GM21786 (cell line): ENCODE measurements around the gene VPS33A.
"Not testable (repeated sequence)": the region's sequence is repeated elsewhere in the genome, so short reads cannot be mapped to it uniquely, and the experiment has no call there.

Source experiments
- ATAC-seq: cut with Tn5 transposase; IDR thresholded peaks from one replicate; pipeline ENCODE4 v1.9.1; 2021; ENCODE audit not compliant: unreplicated experiment

Gene VPS33A

DNA sequence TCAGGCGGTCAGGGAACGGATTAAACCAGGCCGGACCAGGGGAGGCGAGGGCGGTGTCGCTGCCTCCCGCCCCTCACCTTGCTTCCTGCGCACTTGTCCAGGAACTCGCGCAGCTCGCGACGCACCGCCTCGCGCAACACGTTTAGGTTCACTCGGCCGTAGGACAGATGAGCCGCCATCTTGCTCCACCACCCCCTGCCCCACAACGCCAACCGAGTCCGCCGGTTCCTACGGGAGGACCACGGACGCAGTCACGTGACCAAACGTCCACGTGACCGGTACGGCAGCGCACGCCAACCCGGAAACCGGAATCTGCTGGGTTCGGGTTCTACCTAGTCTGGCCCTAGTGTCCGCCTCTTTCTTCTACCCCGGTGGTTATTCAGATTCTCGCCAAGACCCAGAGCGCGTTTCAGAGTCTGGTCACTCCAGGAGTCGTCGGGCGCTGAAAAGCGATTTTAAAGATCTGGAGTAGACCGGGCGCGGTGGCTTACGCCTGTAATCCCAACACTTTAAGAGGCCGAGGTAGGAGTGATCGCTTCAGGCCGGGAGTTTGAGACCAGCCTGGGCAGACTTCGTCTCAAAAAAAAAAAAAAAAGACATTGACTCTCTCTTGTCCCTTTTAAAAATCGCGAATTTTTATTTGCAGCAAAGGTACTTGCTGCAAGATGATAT lies at the start of gene VPS33A:
TSS of gene VPS33A (minus strand) at position 265 of the 672 bp plus-strand sequence. CDS start at position 179, 86 bp downstream.
- peak; percentile 85 for ATAC-seq

DNA sequence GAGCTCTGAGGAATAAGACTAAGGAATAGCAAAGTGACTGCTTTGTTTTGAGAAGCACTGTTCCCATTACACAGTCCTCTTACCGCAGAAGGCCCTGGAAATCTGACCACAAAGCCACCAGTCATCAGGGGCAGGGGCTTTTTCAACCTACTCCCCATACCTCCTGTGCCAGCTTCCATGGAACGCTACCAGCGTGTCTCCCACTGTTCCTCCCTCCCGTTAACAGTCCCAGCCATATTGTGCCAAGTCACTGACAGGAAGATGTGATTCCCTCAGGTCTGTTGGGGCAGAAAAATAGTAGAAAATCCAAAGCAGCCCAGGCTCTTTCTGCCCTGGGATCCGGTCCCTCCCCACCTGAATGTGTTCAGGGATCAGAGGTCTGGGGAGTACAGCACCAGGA lies 46.6 kb upstream of the VPS33A start:
- ATAC-seq: no peak

DNA sequence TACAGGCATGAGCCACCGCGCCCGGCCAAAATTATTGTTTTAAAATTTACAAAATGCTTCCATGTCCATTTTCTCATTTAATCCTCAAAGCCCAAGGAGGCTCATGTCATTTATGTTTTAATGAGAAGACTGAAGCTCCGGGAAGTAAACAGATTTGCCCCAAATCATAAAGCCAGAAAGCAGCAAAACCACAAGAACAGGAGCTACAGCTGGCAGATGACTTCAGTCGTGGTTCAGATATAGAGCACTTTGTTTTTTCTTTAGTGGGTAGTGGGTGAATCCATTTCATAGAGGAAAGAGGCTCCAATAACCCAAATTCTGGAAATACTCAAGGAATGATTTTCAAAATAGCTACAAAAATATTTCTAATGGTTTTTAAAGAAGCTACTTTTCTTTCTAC lies 45.4 kb upstream of the VPS33A start:
- ATAC-seq: no peak

DNA sequence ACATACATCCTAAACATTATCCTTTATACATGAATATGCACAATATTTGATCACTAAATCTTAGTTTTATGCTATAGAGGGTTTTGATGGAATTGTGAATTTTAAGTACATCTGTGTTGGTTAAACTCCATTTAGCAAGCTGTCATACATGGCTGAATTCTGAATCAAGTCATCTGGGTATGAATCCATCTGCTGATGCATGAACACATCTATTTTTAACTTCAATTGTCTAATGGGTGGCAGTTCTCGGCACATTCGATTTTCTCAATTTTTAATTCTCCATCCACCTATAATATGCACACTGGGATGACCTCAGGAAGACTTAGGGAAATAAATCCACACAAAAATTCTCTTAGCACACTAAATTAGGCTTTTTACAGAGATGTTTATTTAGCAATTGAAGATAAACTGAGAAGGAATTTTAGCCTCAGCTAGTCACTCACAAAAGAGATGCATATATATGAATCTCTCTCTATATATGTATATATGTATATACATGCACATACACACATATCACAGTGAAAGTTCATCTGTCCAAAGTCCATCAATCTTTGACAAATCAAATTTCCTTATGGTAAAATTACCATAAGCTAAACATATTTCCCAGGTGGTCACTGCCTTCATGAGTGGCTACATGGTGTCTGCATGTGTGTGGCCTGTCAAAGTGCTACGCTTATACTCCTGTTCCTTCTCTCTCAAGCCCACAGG lies 44.5 kb upstream of the VPS33A start:
- ATAC-seq: no peak

DNA sequence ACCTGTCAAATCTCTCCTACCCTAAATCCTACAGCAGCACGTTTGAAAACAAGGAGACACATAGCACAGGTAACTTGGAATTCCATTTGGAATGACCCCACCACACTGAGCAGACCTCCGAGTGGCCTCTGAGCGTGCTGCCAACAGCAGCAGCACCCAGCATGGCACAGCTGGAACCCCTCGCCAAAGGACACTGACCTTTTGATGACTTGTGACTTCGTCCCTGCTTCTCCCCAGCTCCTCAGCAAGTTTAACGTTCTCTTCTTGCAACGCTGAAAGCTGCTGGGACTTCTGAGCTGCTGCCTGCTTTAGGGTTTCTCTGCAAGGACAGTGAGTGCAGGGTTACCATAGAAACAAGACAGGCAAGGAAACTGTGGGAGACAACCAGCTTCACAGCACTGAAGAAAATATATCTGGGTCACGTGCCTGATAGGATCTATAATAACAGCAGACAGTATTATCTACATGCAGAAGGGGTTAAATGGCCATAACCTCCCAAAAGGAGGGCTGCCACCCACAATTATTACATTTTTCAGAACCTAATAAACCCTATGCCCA lies 43.3 kb upstream of the VPS33A start:
- ATAC-seq: no peak

DNA sequence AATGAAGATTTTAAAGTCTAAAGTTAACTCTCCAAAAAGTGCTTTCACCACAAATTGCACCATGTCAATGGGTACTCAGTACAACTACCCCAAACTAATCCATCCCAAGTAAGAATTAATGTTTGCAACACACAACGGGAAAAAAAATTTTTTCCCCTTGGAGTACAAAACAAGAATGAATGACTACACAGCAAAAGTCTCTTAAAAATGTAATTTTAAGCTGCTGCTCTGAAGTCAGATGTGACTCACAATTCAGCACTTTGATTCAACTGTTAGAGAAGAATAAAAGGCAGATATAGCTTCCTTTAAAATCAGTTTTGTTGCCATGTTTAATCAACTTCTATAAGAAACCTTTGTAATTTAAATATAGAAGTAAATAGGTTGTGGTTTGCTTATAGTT lies 42.5 kb upstream of the VPS33A start:
- no peak for ATAC-seq

DNA sequence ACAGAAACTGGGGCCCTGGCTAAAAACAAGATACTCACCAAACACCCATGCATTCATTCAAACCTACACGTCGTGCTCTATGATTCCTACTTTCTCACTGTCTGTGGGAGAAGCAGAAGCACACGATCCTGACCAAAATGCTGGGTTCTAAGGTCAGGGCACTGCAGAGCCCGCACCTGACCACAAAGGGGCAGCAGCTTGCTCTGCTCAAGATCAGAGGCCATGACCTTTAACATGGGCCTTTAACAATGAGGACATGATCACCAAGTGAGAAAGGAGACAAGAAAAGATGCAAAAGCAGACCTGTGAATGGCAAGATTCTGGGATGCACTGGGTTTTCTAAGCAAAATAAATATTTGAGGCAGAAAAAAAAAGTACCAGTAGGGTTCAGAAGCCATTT lies 40.1 kb upstream of the VPS33A start:
- ATAC-seq: no peak

DNA sequence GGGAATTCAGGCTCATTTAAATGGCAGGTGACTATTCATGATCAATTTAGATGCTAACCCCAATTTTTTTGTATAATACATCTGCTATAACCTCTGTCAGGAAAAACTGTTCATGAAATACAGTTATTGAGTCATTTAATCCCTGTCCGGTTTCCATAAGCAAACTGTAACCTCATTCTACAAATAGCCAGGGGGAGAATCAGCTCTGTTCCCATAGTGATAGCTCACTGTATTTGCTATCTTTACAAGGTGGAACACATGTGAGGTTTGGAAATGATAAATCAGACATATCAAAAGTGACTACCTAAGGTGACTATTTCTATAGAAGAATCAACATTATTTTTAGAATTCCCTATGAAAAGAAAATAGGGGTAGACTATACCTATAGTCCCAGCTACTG lies 38.6 kb upstream of the VPS33A start:
- no peak for ATAC-seq

DNA sequence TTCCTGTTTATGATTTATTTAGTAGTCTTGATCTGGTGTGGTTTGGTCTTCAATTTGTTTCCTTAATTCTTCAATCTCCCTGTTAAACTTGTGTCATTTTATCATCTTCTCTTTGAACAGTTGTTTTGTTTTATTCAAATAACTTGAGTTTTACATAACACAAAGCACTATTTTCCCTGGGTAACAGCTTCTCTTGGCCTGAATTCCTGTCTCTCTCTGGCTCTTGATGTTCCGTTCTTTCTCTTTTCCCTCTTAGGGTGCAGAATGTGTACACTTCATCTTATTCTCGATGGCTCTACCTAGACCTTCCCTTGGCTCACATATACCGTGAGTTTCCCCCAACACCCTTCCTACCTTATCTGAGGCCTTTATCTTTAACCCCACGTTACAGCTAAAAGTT lies 36.8 kb upstream of the VPS33A start:
- no peak for ATAC-seq

DNA sequence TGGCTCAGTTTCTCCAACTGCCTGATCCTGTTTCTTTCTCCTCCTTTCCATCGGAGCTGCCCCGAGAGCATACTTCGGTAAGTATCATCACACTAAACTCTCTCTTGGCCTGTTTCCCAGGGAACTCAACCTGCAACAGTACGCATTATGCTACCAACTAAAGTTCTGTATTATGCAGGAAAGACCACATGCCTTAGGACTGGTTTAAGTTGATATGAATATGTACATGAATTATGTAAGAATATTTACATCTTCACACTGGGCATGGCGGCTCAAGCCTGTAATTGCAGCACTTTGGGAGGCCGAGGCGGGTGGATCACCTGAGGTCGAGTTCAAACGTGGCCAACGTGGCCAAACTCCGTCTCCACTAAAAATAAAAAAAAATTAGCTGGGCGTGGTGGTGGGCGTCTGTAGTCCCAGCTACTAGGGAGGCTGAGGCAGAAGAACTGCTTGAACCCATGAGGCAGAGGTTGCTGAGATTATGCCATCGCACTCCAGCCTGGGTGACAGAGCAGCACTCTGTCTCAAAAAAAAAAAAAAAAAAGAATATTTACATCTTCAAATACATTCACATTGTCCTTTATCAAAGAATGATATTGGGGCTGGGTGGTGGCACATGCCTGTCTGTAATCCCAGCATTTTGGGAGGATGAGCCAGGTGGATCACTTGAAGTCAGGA lies 31.9 kb upstream of the VPS33A start:
- no peak for ATAC-seq

DNA sequence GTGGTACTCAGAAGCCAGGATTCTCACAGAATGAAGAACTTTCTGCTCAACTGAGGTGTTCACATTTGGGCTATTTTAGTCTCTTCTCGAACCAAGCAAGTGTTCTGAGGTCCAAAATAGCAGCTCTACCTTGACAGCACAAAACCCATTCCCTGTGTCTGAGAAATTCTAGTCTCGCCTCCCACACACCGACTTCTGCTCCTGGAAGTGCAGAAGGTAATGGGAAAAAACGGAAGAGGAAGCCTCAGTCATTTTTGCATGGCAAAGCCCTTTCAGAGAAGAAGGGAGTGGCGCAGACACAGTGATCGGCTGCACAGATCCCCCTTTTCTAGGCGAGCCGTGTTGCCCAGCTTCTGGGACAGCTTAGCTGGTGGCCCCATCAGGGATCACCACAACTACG lies 31.2 kb upstream of the VPS33A start:
- no peak for ATAC-seq

DNA sequence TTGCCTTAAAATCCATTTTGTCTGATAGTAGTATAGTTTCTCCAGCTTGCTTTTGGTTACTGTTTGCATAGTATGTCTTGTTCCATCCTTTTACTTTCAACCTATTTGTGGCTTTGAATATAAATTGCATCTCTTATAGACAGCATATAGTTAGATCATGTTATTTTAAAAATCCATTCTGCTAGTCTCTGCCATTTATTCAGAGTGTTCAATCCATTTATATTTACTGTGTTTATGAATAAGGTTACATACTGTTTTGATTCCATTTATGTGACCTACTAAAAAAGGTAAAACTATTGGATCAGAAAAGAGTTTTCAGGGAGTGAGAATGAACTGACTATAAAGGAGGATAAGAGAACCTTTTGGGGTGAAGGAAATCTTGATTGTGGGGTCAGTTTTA lies 29.6 kb upstream of the VPS33A start:
- ATAC-seq: no peak

DNA sequence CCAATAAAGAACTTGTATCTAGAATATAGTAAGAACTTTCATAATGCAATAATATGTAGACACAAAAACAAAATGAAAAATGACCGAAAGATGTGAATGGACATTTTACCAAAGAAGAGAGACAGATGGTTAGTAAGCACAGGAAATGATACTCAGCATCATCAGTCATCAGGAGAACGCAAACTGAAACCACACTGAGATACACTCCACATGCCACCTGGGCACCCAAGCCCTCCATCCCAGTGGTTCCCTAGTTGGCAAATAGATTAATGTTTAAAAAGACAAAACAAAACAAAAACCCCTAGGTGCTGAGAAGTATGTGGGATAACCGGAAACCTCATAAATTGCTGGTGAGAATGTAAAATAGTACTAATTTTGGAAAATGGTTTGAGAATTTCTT lies 26.8 kb upstream of the VPS33A start:
- ATAC-seq: peak; percentile 53

DNA sequence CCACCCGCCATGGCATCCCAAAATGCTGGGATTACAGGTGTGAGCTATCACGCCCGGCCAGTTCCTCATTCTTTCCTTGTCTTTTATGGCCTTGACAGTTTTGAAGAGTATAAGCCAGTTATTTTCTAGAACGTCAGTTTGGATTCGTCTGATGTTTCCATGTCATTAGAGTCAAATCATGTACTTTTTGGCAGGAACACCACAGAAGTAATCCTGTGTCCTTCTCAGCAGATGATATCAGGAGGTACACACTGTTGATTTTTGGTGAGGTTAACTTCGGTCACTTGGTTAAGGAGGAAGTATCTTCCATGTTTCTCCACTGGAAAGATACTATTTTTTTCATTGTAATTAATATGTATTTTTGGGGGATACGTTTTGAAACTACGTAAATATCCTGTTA lies 25.1 kb upstream of the VPS33A start:
- ATAC-seq: no peak

DNA sequence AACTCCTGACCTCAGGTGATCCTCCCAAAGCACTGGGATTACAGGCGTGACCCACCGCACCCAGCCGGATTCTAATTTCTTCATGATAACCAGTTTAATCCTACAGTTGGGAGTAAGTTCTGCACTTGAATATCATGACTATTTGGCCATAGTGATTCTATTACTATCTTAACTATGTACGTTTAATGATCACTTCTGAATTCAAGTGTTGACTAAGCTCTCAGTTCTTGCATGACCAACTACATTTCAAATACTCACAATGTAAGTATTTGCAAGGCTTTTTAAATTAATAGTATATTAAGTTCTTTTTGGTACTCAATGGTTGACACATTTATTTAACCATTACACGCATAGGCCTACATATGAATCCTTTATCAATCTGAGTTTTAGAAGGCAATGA lies 17.4 kb upstream of the VPS33A start:
- no peak for ATAC-seq

DNA sequence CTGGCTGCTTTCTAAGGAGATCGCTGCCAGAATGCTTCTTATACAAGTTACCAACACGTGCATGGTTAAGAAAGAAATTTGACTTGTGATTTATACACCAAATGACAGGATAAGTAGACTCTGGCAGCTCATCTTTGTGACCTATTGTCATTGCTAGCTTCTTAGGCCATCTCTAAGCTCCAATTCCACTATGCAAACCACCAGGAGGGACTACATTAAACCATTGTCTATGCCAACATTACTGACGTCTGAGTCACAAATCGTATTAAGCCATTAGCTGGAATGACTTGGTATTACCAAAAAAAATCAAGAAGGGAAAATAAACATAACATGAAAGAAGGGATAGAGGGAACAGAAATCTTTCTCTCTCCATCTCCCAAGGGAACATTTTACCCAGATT lies 15.8 kb upstream of the VPS33A start:
- ATAC-seq: no peak

DNA sequence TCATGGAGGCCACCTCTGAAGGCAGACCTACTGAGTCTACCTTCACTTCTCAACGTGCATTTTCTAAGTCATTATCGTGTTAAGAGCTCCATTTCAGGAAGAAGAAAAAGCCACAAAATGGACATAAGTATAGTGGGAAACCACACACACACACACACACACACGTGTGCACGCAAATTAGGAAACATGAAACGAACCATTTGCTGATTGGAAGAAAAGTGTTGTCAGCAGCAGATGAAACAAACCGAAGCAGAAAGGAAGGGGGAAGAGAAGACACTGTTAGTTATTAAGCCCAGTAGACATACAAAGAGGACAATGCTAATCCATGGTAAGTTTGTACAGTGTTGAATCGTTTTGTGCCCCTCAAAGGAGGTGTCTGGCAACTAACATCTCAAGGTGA lies 9.9 kb upstream of the VPS33A start:
- ATAC-seq: no peak

DNA sequence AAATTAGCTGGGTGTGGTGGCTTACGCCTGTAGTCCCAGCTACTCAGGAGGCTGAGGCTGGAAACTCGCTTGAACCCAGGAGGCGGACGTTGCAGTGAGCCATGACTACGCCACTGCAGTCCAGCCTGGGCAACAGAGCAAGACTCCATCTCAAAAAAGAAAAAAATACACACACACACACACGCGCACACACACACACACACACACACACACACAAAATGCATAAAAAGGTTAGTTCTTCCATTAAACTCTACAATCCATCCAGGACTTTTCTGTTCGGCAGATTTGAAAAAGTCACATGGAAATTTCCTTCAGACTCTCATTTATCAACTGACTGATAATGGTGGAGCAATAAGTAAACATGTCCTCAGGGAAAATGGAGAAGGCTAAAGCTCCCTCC lies 9.2 kb upstream of the VPS33A start:
- ATAC-seq: no peak

DNA sequence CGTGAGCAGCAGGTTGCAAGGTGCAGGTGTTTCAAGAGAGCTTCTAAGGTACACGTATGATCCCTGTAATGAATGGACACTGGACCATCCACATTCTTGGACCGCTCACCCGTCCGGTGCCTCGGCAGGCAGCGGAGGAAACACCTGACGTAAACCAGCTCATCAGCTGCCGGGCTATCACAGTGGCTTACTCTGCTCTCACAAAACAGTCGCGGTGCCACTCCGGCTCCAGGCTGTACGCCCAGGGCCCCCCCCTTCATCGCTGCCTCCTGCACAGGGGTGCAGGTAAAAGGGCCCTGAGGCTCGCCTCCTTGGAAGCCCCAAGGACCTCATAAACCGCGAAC lies 436 bp downstream of the VPS33A start:
- peak; percentile 24 for ATAC-seq

DNA sequence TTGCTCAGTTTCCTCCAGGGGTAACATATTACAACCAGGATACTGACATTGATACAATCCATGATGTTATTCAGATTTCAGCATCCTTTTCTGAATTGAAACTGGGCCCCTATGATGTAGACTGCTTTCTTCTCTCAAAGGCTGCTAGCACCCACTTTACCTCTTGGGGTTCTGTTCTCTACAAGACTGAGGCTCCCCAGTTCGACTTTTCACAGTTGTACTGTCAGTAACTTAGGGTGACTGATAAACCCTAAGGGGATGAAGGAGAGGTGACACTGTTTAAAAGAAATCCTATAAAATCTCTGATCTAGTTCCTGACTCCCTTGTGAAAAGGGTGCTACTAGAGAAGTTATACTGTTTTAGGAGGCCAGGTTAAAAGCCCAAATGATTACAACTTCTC lies 818 bp downstream of the VPS33A start:
- ATAC-seq: no peak

DNA sequence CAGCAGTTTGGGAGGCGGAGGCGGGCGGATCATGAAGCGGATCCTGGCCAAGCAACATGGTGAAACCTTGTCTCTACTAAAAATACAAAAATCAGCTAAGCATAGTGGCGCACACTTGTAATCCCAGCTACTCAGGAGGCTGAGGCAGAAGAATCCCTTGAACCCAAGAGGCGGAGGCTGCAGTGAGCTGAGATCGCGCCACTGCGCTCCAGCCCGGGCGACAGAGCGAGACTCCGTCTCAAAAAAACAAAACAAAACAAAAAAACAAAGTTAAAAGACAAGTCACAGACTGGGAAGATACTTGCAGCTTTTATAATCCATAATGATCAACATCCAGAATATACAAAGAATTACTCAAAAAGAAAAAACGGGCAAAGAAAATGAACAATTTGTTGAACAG lies 5.6 kb downstream of the VPS33A start:
- not testable (repeated sequence) for ATAC-seq

DNA sequence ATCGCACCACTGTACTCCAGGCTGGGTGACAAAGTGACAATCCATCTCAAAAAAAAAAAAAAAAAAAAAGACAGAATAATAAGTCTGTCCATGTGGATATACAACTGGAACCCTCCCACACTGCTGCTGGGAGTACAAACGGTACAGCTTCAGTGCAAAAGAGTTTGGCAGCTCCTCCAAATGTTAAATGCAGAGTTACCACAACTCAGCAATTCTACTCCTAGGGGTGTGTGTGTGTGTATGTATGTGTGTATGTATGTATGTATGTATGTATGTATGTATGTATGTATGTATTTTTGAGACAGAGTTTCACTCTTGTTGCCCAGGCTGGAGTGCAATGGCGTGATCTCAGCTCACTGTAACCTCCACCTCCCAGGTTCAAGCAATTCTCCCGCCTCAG lies 7.4 kb downstream of the VPS33A start:
- not testable (repeated sequence) for ATAC-seq
